ENCODE measurements around the gene FBXO42.

DNA sequence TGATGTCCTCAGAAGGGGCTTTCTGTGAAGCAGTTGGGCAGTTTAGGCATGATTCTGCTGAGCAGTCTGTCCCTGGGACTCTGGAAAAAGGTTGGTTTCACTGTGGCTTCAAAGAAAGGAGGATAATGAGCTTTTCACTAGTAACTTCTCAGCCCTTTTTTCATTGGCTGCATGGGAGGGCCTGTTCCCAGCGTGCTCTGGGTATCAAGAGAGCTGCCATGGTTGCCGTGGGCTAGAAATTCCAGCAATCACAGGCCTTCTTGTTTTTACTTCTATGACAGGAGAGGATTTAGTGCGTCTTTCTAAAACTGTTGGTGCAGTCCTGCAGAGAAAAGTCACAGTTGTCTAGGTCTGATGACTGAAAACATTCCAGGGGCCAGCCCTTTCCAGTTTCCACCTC, 22.0 kb upstream of the FBXO42 start:
- TF ChIP-seq, protein P1, sequence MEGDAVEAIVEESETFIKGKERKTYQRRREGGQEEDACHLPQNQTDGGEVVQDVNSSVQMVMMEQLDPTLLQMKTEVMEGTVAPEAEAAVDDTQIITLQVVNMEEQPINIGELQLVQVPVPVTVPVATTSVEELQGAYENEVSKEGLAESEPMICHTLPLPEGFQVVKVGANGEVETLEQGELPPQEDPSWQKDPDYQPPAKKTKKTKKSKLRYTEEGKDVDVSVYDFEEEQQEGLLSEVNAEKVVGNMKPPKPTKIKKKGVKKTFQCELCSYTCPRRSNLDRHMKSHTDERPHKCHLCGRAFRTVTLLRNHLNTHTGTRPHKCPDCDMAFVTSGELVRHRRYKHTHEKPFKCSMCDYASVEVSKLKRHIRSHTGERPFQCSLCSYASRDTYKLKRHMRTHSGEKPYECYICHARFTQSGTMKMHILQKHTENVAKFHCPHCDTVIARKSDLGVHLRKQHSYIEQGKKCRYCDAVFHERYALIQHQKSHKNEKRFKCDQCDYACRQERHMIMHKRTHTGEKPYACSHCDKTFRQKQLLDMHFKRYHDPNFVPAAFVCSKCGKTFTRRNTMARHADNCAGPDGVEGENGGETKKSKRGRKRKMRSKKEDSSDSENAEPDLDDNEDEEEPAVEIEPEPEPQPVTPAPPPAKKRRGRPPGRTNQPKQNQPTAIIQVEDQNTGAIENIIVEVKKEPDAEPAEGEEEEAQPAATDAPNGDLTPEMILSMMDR (IDR thresholded peaks at IDR 0.05; ENCODE audit: insufficient read depth, low read depth, low read length) = no peak
- TF ChIP-seq EZH2 (IDR thresholded peaks at IDR 0.05; ENCODE audit: insufficient read depth, low read length) = no peak

All from astrocyte (in vitro differentiated cells and primary cell).